ENCODE data around the gene GEN1.

GEN1 gene

GRCh38 chr2:17709897-17710296 is 44.0 kb upstream of the GEN1 start:
- Histone ChIP-seq H3K9me3 (ENCODE audit: control insufficient read depth, insufficient read depth, low read length) (no peaks in the 10 kb centered on the region), H3F3A (ENCODE audit: control insufficient read depth, insufficient read depth) (no peaks in the 10 kb centered on the region), H3K36me3 (ENCODE audit: control insufficient read depth, low read length) (peaks cover 82% of the 10 kb centered on the region), H3K4me3 (ENCODE audit: low read length) (no peak overlapping the region), H3K9me2 (replicated peaks; ENCODE audit: control insufficient read depth, low read length) (no peaks in the 10 kb centered on the region), H3K4me2 (ENCODE audit: low read length) (no peak overlapping the region), H3K4me1 (ENCODE audit: control insufficient read depth, low read length) (no peaks in the 10 kb centered on the region), H4K20me1 (ENCODE audit: control insufficient read depth, insufficient read depth, low read depth, low read length) (no peaks in the 10 kb centered on the region), H3K79me2 (ENCODE audit: control insufficient read depth, low read length) (no peaks in the 10 kb centered on the region), H3K27me3 (ENCODE audit: control insufficient read depth, low read length) (no peaks in the 10 kb centered on the region), H3K27ac (ENCODE audit: low read depth, low read length) (no peak overlapping the region)
- TF ChIP-seq EZH2phosphoT487 (IDR thresholded peaks at IDR 0.05; ENCODE audit: borderline replicate concordance, low read length) (no peak), CTCF (IDR thresholded peaks at IDR 0.05; ENCODE audit: low read depth, low read length, poor library complexity, severe bottlenecking) (no peak)

GRCh38 chr2:17710547-17711248 is 43.2 kb upstream of the GEN1 start:
- H3K27ac ChIP-seq (ENCODE audit: low read depth, low read length) = no peak overlapping the region
- H3K4me2 ChIP-seq (ENCODE audit: low read length) = no peak overlapping the region
- no peak overlapping the region for H3K4me3 ChIP-seq (ENCODE audit: low read length)
- no peak for TF ChIP-seq EZH2phosphoT487 (IDR thresholded peaks at IDR 0.05; ENCODE audit: borderline replicate concordance, low read length)
- no peak for TF ChIP-seq CTCF (IDR thresholded peaks at IDR 0.05; ENCODE audit: low read depth, low read length, poor library complexity, severe bottlenecking)
- H3K79me2 ChIP-seq (ENCODE audit: control insufficient read depth, low read length) = no peaks in the 10 kb centered on the region
- H3K9me2 ChIP-seq (replicated peaks; ENCODE audit: control insufficient read depth, low read length) = no peaks in the 10 kb centered on the region
- H4K20me1 ChIP-seq (ENCODE audit: control insufficient read depth, insufficient read depth, low read depth, low read length) = no peaks in the 10 kb centered on the region
- no peaks in the 10 kb centered on the region for H3K27me3 ChIP-seq (ENCODE audit: control insufficient read depth, low read length)
- H3K36me3 ChIP-seq (ENCODE audit: control insufficient read depth, low read length) = peaks cover 85% of the 10 kb centered on the region
- no peaks in the 10 kb centered on the region for H3K4me1 ChIP-seq (ENCODE audit: control insufficient read depth, low read length)
- H3K9me3 ChIP-seq (ENCODE audit: control insufficient read depth, insufficient read depth, low read length) = no peaks in the 10 kb centered on the region
- H3F3A ChIP-seq (ENCODE audit: control insufficient read depth, insufficient read depth) = no peaks in the 10 kb centered on the region

DNA sequence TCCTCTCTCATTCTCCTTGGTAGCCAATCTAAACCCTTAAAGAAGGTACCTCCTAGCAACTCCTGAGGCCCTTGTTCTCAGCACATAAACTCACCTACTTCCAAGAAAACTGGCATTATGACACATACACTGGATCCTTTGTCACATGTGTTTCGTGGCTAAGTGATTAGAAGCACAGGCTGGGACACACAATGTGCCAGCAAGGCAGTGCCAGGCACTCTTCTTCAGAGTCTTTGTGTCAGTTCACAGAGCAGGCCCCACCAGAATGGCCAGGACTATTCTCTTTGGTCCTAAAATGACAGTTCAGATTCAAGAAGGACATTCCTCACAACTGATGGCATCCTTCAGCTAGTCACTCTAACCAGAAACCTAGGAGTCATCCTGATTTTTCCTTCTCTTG is 40.6 kb upstream of the GEN1 start:
- Histone ChIP-seq H3K79me2 (ENCODE audit: control insufficient read depth, low read length) (no peaks in the 10 kb centered on the region), H3K9me3 (ENCODE audit: control insufficient read depth, insufficient read depth, low read length) (no peaks in the 10 kb centered on the region), H4K20me1 (ENCODE audit: control insufficient read depth, insufficient read depth, low read depth, low read length) (no peaks in the 10 kb centered on the region), H3K9me2 (replicated peaks; ENCODE audit: control insufficient read depth, low read length) (no peaks in the 10 kb centered on the region), H3K27me3 (ENCODE audit: control insufficient read depth, low read length) (no peaks in the 10 kb centered on the region), H3K36me3 (ENCODE audit: control insufficient read depth, low read length) (peaks cover 83% of the 10 kb centered on the region), H3K4me1 (ENCODE audit: control insufficient read depth, low read length) (no peaks in the 10 kb centered on the region), H3K4me3 (ENCODE audit: low read length) (no peak overlapping the region), H3K4me2 (ENCODE audit: low read length) (no peak overlapping the region), H3F3A (ENCODE audit: control insufficient read depth, insufficient read depth) (no peaks in the 10 kb centered on the region), H3K27ac (ENCODE audit: low read depth, low read length) (no peak overlapping the region)
- TF ChIP-seq CTCF (IDR thresholded peaks at IDR 0.05; ENCODE audit: low read depth, low read length, poor library complexity, severe bottlenecking) = no peak
- no peak for TF ChIP-seq EZH2phosphoT487 (IDR thresholded peaks at IDR 0.05; ENCODE audit: borderline replicate concordance, low read length)

All from DOHH2 (cell line).